K562 (cell line): ENCODE results near the gene EML2. TPM values are rescaled to one million over a fixed set of nuclear protein-coding genes. Genes with fewer than 3 reads are reported as not detected.

Source experiments
- ATAC-seq: fragments of 200-7000 bp; cut with Tn5 transposase; 3 replicates; pipeline ENCODE4 v1.9.1; 2020; ENCODE audit warnings: moderate library complexity
- BruUV-seq: library from RNA; stranded (reverse); fragments of 400-500 nt; replicated peaks from 2 replicates; lab custom pipeline; 2021; lab: Mats Ljungman, UMichigan
- CTCF ChIA-PET: fragments of 300-600 bp; formaldehyde crosslinking; extraction: SDS; loops from one replicate; lab custom pipeline; 2021; ENCODE audit warnings: low intra/inter-chr PET ratio; lab: Yijun Ruan, JAX
- POLR2A ChIA-PET: fragments of 300-600, 350-650 bp; sonication (Branson Sonifier 250); formaldehyde crosslinking; extraction: SDS; loops from one replicate; lab custom pipeline; 2021; ENCODE audit warnings: antibody characterized with exemption, inconsistent platforms; lab: Yijun Ruan, JAX
- DNase-seq, 4 experiments: peaks; one replicate each; pipeline versions ENCODE4 v3.0.0 to v3.0.0-alpha.2; 2011 to 2018; ENCODE audit warnings: low spot score in 3 of 4, mixed read lengths in 3 of 4; ENCODE audit errors: extremely low read depth in 1 of 4
- FAIRE-seq: peaks from 2 replicates; lab custom pipeline; 2011; peaks lifted over from hg19 to GRCh38; lab: Jason Lieb, UNC
- H2AFZ ChIP-seq: 2 replicates; pipeline ENCODE4 v1.6.0; 2011; ENCODE audit warnings: low read depth, low read length, control low read depth, inconsistent platforms
- H3K27ac ChIP-seq: fragments of 200-600 bp; 3 replicates; pipeline ENCODE4 v1.8.0; 2011; ENCODE audit warnings: low read depth, mild to moderate bottlenecking, control low read depth, inconsistent platforms, low read length, moderate library complexity, mixed read lengths; ENCODE audit errors: extremely low read depth
- H3K27me3 ChIP-seq, 2 experiments: fragments of 300-600 bp in 1 of 2; 2 replicates in 1 of 2; 3 replicates in 1 of 2; pipeline versions ENCODE4 v1.6.0 to v1.8.0; 2011; ENCODE audit warnings: inconsistent platforms in 2 of 2, low read length in 2 of 2, mild to moderate bottlenecking in 1 of 2, mixed read lengths in 1 of 2, moderate library complexity in 1 of 2; ENCODE audit not compliant: control insufficient read depth in 2 of 2, insufficient read depth in 2 of 2
- H3K36me3 ChIP-seq: fragments of 300-600 bp; 3 replicates; pipeline ENCODE4 v1.8.0; 2011; ENCODE audit warnings: mild to moderate bottlenecking, low read length, inconsistent platforms; ENCODE audit not compliant: control insufficient read depth, insufficient read depth
- H3K4me1 ChIP-seq, 2 experiments: fragments of 200-600 bp in 1 of 2; replicated peaks in 1 of 2; 2 replicates in 1 of 2; 3 replicates in 1 of 2; pipeline versions ENCODE4 v1.5.1 to v1.8.0; 2011; ENCODE audit warnings: inconsistent platforms in 2 of 2, low read length in 2 of 2, mild to moderate bottlenecking in 1 of 2, mixed read lengths in 1 of 2, moderate library complexity in 1 of 2; ENCODE audit not compliant: control insufficient read depth in 2 of 2, insufficient read depth in 2 of 2
- H3K4me2 ChIP-seq: 2 replicates; pipeline ENCODE4 v1.6.1; 2011; ENCODE audit warnings: low read length, control low read depth, inconsistent platforms, mixed read lengths; ENCODE audit not compliant: insufficient read depth
- H3K4me3 ChIP-seq: fragments of 200-600 bp; sonication (generic), shearing (Covaris generic); 2 replicates; pipeline ENCODE4 v1.5.1; 2016; ENCODE audit warnings: control low read depth, inconsistent platforms
- H3K79me2 ChIP-seq: fragments of 200-600 bp; 3 replicates; pipeline ENCODE4 v1.8.0; 2011; ENCODE audit warnings: low read length, inconsistent platforms; ENCODE audit not compliant: control insufficient read depth, insufficient read depth
- H3K9ac ChIP-seq, 2 experiments: 2 replicates each; pipeline versions ENCODE4 v1.6.0 to v1.6.1; 2011; ENCODE audit warnings: low read depth in 2 of 2, low read length in 2 of 2, control low read depth in 1 of 2, inconsistent platforms in 1 of 2, mild to moderate bottlenecking in 1 of 2, mixed read lengths in 1 of 2; ENCODE audit not compliant: insufficient read depth in 1 of 2
- H3K9me1 ChIP-seq: one replicate; pipeline ENCODE4 v1.6.0; 2011; ENCODE audit warnings: inconsistent platforms, mild to moderate bottlenecking, low read length, moderate library complexity; ENCODE audit not compliant: control insufficient read depth, insufficient read depth
- H3K9me3 ChIP-seq: replicated peaks from 2 replicates; pipeline ENCODE4 v1.5.1; 2011; ENCODE audit warnings: low read depth, low read length, inconsistent platforms; ENCODE audit not compliant: control insufficient read depth, insufficient read depth
- H4K20me1 ChIP-seq: replicated peaks from 2 replicates; pipeline ENCODE4 v1.6.1; 2011; ENCODE audit warnings: low read length, inconsistent platforms, mixed read lengths; ENCODE audit not compliant: control insufficient read depth, insufficient read depth
- CBX3 ChIP-seq, 2 experiments: IDR thresholded peaks; 1 replicate in 1 of 2; 2 replicates in 1 of 2; pipeline ENCODE4 v1.6.1; 2012; ENCODE audit warnings: inconsistent platforms in 2 of 2, low read length in 2 of 2, borderline replicate concordance in 1 of 2, control low read depth in 1 of 2
- CREM ChIP-seq: IDR thresholded peaks from 2 replicates; pipeline ENCODE4 v1.6.1; 2014; ENCODE audit warnings: antibody characterized with exemption, low read depth
- ELF2 ChIP-seq: fragments of 250-450 bp; sonication (Bioruptor Pico); IDR thresholded peaks from 2 replicates; pipeline ENCODE4 v1.5.0; 2021; ENCODE audit warnings: mild to moderate bottlenecking
- SMARCA5 ChIP-seq: fragments of 450-650 bp; IDR thresholded peaks from 2 replicates; pipeline ENCODE4 v1.6.1; 2016
- ZNF143 ChIP-seq: sonication (generic); formaldehyde crosslinking; IDR thresholded peaks from 2 replicates; pipeline ENCODE4 v1.9.0; 2022; ENCODE audit warnings: mild to moderate bottlenecking, missing genetic modification reagents
- WGBS: fragments of 100-300 bp; shearing (Covaris generic); methylation state at CpG from one replicate; pipeline ENCODE4 v1.1.6; 2016; ENCODE audit warnings: low coverage, mixed read lengths; ENCODE audit not compliant: insufficient coverage; ENCODE audit errors: missing lambda C conversion rate; 5-methylcytosine and 5-hydroxymethylcytosine counted together
- in situ Hi-C: fragments of 300-500 bp; cut with MboI; formaldehyde crosslinking; loops from 4 replicates; pipeline ENCODE4 v1.15.0; 2018; ENCODE audit warnings: inconsistent platforms, mixed read lengths
- intact Hi-C: fragments of 100-400 bp; cut with micrococcal nuclease; formaldehyde crosslinking; loops from 2 replicates; pipeline ENCODE4 v1.14.2; 2022
- polyA plus RNA-seq, 8 experiments: library from polyadenylated mRNA; depleted of rRNA in 4 of 8; stranded (reverse) in 5 of 8; unstranded in 3 of 8; fragments of >200 nt; fragmentation: Nextera tagmentation in 2 of 8; fragmentation: Illumina TruSeq in 1 of 8; extraction: Ambion mirVana in 2 of 8; extraction: Trizol in 1 of 8; gene quantifications; 2 replicates each; pipeline versions ENCODE4 v1.2.1 to v1.2.3, GENCODE V29; 2011 to 2014; ENCODE audit warnings: inconsistent platforms in 1 of 8, missing spikeins in 1 of 8
- total RNA-seq, 7 experiments: library from RNA; depleted of rRNA in 6 of 7; stranded (reverse); fragments of >200 nt in 6 of 7; fragmentation: Illumina TruSeq in 2 of 7; extraction: Trizol in 2 of 7; gene quantifications; 2 replicates each; pipeline versions ENCODE4 v1.2.1 to v1.2.3, GENCODE V29; 2011 to 2021; ENCODE audit warnings: low replicate concordance in 1 of 7
- TF ChIP-seq, protein P1 (sequence below): sonication (generic); formaldehyde crosslinking; IDR thresholded peaks from 2 replicates; pipeline ENCODE4 v1.8.1; 2022; ENCODE audit warnings: missing genetic modification reagents
- TF ChIP-seq, protein P2 (sequence below): fragments of 450-650 bp; IDR thresholded peaks from 2 replicates; pipeline ENCODE4 v1.6.1; 2016; ENCODE audit warnings: antibody characterized with exemption
- TF ChIP-seq, protein P3 (sequence below), 2 experiments: IDR thresholded peaks; 2 replicates each; pipeline ENCODE4 v1.6.1; 2012; ENCODE audit warnings: improper control_type of control experiment in 2 of 2, low read depth in 2 of 2, low read length in 2 of 2, borderline replicate concordance in 1 of 2
- TF ChIP-seq, protein P4 (sequence below): fragments of 250-450 bp; sonication (Bioruptor Pico); IDR thresholded peaks from 2 replicates; pipeline ENCODE4 v1.4.0; 2020; ENCODE audit warnings: mild to moderate bottlenecking

EML2 gene
- total and polyA plus RNA-seq, 9 of the 15 experiments (the other 6 are each of a cell fraction or from before 2014, with no cell fraction given), result 2.6 to 69.6 (median 24.8) TPM

DNA sequence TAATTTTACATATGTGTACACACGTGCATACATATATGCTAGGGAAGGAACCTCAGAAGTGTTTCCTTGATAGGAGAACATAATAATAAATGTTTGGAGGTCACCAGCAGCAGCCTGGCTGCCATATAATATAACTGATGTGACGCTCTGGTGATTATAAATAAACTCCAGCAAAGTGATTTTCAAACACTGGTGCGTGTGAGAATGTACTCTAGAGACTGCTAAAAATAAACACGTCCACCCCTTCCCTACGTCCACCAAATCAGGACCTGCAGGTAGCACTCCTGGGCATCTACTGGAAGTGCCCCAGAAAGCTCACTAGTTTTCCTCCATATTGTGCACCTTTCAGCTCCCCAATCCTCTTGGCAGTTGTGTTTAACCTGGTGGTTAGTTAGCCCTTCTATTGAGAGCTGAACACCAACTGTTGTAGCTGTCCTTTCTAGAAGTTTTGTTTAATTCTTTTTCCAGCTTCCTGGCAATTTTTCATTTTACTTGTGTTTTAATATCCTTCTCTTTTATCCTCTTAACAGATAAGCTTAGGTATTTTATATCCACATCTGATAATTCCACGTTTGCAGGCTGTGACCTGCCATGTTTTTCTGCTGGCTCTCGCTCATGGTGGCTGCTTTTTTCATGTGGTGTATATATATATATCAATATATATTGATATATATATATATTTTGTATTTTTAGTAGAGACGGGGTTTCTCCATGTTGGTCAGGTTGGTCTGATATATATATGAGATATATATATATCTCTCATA lies 67.6 kb downstream of the EML2 start (continued):
- TF ChIP-seq, protein P1, sequence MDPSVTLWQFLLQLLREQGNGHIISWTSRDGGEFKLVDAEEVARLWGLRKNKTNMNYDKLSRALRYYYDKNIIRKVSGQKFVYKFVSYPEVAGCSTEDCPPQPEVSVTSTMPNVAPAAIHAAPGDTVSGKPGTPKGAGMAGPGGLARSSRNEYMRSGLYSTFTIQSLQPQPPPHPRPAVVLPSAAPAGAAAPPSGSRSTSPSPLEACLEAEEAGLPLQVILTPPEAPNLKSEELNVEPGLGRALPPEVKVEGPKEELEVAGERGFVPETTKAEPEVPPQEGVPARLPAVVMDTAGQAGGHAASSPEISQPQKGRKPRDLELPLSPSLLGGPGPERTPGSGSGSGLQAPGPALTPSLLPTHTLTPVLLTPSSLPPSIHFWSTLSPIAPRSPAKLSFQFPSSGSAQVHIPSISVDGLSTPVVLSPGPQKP (CRISPR knock-in tag), result no peak
- no peak for TF ChIP-seq CREM
- TF ChIP-seq, protein P2, sequence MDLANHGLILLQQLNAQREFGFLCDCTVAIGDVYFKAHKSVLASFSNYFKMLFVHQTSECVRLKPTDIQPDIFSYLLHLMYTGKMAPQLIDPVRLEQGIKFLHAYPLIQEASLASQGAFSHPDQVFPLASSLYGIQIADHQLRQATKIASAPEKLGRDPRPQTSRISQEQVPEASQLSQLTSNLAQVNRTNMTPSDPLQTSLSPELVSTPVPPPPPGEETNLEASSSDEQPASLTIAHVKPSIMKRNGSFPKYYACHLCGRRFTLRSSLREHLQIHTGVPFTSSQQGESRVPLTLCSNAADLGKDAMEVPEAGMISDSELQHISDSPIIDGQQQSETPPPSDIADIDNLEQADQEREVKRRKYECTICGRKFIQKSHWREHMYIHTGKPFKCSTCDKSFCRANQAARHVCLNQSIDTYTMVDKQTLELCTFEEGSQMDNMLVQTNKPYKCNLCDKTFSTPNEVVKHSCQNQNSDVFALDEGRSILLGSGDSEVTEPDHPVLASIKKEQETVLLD, result no peak
- 0 out of 3 replicates have a peak, but pooled peaks of 1 of the 2 experiments have one; percentile 43 for TF ChIP-seq CBX3 (IDR thresholded peaks at IDR 0.05; ENCODE audit: borderline replicate concordance in 1 of 2, low read length in 2 of 2)

DNA sequence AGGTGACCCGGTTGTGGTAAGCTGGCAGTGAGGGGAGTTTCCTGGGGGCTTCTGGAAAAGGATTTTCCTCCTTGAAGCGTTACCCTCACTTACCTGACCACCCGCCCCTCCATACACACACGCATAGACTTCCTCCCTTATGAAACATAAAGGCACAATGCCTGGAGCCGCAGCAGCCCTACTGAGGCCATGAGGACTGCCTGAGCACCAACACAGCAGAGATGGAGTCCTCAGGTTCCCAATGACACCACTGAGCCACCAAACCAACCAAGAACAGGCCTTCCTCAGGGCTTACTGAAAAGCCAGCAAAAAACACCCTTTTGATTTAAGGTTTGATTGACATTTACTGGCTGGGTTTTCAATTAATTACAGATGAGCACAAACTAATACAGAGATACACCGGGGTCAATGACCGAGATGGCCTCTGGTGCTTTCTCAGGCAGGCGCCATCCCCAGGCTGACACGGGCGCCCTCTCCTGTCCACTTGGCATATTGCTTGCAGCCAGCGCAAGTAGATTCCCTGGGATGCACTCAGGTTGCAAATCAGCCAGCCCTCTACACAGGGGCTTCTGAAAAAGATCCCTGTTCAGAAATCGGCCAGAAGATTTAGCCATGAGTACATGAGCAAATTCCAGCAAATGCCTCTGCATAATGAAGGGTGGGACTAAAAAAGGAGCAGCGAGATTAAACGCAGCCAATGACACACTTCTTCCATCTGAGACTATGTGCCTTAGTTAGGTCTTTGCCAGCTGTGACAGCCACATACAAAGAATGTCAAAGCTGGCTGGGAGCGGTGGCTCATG lies 69.4 kb downstream of the EML2 start:
- ATAC-seq (peak; percentile 98), DNase-seq (peak; percentile 66 to 80 (median 74)), FAIRE-seq (peak; percentile 90)
- no peak overlapping the region for H3K27ac ChIP-seq
- no peaks in the 10 kb centered on the region for H3K9me1 ChIP-seq
- no peak overlapping the region for H3K4me3 ChIP-seq
- H3K27me3 ChIP-seq, result no peaks in the 10 kb centered on the region
- H3K79me2 ChIP-seq, result peaks cover 39% of the 10 kb centered on the region
- BruUV-seq, result no TSS peak
- H2AFZ ChIP-seq, result no peak overlapping the region
- 37% methylated on average over 15 of the region's 15 CpGs for WGBS
- no peaks in the 10 kb centered on the region; a peak in 1 of 5 replicates for H3K4me1 ChIP-seq
- no peak overlapping the region for H3K4me2 ChIP-seq
- ChIA-PET CTCF (interaction anchor here (1.0 to 1.2 kb wide), 2 partner anchors 46 to 130 kb away, joined by 3 to 4 read pairs; no protein-coding TSS in a partner anchor), POLR2A (no interaction called here)
- no peaks in the 10 kb centered on the region for H4K20me1 ChIP-seq
- no peaks in the 10 kb centered on the region for H3K9me3 ChIP-seq
- in situ Hi-C loops (no loop called here), intact Hi-C loops (no loop called here)
- peaks cover 12% of the 10 kb centered on the region; the same call in 1 of the 3 replicates for H3K36me3 ChIP-seq
- no peak overlapping the region for H3K9ac ChIP-seq
- TF ChIP-seq, protein P3, sequence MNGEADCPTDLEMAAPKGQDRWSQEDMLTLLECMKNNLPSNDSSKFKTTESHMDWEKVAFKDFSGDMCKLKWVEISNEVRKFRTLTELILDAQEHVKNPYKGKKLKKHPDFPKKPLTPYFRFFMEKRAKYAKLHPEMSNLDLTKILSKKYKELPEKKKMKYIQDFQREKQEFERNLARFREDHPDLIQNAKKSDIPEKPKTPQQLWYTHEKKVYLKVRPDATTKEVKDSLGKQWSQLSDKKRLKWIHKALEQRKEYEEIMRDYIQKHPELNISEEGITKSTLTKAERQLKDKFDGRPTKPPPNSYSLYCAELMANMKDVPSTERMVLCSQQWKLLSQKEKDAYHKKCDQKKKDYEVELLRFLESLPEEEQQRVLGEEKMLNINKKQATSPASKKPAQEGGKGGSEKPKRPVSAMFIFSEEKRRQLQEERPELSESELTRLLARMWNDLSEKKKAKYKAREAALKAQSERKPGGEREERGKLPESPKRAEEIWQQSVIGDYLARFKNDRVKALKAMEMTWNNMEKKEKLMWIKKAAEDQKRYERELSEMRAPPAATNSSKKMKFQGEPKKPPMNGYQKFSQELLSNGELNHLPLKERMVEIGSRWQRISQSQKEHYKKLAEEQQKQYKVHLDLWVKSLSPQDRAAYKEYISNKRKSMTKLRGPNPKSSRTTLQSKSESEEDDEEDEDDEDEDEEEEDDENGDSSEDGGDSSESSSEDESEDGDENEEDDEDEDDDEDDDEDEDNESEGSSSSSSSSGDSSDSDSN (IDR thresholded peaks at IDR 0.05; ENCODE audit: borderline replicate concordance in 1 of 2, low read depth in 2 of 2, low read length in 2 of 2), result no peak
- TF ChIP-seq ZNF143 (CRISPR knock-in tag) (peak; percentile 53; the same call in 1 of the 2 replicates), SMARCA5 (peak; percentile 74), ELF2 (CRISPR knock-in tag) (no peak)
- TF ChIP-seq, protein P4, sequence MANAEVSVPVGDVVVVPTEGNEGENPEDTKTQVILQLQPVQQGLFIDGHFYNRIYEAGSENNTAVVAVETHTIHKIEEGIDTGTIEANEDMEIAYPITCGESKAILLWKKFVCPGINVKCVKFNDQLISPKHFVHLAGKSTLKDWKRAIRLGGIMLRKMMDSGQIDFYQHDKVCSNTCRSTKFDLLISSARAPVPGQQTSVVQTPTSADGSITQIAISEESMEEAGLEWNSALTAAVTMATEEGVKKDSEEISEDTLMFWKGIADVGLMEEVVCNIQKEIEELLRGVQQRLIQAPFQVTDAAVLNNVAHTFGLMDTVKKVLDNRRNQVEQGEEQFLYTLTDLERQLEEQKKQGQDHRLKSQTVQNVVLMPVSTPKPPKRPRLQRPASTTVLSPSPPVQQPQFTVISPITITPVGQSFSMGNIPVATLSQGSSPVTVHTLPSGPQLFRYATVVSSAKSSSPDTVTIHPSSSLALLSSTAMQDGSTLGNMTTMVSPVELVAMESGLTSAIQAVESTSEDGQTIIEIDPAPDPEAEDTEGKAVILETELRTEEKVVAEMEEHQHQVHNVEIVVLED, result no peak
